Measurements from ENCODE around the gene IL16.

DNA sequence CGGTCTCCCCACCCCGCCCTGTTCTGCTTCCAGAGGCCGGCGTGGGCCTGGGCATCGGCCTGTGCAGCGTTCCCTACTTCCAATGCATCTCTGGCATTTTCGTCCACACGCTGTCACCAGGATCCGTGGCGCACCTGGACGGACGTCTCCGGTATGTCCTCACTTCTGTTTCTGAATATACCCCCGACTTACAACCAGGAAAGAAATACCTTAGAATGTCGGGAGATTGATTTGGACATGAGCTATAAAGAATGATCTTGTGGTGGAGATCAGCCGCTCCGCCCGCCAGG lies 85.9 kb downstream of the IL16 start:
- TF ChIP-seq, protein P1, sequence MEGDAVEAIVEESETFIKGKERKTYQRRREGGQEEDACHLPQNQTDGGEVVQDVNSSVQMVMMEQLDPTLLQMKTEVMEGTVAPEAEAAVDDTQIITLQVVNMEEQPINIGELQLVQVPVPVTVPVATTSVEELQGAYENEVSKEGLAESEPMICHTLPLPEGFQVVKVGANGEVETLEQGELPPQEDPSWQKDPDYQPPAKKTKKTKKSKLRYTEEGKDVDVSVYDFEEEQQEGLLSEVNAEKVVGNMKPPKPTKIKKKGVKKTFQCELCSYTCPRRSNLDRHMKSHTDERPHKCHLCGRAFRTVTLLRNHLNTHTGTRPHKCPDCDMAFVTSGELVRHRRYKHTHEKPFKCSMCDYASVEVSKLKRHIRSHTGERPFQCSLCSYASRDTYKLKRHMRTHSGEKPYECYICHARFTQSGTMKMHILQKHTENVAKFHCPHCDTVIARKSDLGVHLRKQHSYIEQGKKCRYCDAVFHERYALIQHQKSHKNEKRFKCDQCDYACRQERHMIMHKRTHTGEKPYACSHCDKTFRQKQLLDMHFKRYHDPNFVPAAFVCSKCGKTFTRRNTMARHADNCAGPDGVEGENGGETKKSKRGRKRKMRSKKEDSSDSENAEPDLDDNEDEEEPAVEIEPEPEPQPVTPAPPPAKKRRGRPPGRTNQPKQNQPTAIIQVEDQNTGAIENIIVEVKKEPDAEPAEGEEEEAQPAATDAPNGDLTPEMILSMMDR (IDR thresholded peaks at IDR 0.05; ENCODE audit: poor library complexity, severe bottlenecking), result no peak
- TF ChIP-seq EP300 (conservative IDR thresholded peaks at IDR 0.05; ENCODE audit: poor library complexity, severe bottlenecking) (no peak), POLR2AphosphoS5 (IDR thresholded peaks at IDR 0.05) (no peak), EZH2 (IDR thresholded peaks at IDR 0.05; ENCODE audit: borderline replicate concordance, insufficient read depth, low read length, poor library complexity, severe bottlenecking) (no peak)
- TF ChIP-seq, protein P2, sequence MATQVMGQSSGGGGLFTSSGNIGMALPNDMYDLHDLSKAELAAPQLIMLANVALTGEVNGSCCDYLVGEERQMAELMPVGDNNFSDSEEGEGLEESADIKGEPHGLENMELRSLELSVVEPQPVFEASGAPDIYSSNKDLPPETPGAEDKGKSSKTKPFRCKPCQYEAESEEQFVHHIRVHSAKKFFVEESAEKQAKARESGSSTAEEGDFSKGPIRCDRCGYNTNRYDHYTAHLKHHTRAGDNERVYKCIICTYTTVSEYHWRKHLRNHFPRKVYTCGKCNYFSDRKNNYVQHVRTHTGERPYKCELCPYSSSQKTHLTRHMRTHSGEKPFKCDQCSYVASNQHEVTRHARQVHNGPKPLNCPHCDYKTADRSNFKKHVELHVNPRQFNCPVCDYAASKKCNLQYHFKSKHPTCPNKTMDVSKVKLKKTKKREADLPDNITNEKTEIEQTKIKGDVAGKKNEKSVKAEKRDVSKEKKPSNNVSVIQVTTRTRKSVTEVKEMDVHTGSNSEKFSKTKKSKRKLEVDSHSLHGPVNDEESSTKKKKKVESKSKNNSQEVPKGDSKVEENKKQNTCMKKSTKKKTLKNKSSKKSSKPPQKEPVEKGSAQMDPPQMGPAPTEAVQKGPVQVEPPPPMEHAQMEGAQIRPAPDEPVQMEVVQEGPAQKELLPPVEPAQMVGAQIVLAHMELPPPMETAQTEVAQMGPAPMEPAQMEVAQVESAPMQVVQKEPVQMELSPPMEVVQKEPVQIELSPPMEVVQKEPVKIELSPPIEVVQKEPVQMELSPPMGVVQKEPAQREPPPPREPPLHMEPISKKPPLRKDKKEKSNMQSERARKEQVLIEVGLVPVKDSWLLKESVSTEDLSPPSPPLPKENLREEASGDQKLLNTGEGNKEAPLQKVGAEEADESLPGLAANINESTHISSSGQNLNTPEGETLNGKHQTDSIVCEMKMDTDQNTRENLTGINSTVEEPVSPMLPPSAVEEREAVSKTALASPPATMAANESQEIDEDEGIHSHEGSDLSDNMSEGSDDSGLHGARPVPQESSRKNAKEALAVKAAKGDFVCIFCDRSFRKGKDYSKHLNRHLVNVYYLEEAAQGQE (IDR thresholded peaks at IDR 0.05; ENCODE audit: borderline replicate concordance), result no peak

Measured in neural cell (in vitro differentiated cells).